Measurements from ENCODE around the gene G3BP2. TPM values are rescaled to one million over a fixed set of nuclear protein-coding genes. Genes with fewer than 3 reads are reported as not detected.

The G3BP2 gene
- total and polyA plus RNA-seq, 10 of the 15 experiments (the other 5 are each of a cell fraction or from before 2014, with no cell fraction given), result 22.2 to 176 (median 102) TPM

DNA sequence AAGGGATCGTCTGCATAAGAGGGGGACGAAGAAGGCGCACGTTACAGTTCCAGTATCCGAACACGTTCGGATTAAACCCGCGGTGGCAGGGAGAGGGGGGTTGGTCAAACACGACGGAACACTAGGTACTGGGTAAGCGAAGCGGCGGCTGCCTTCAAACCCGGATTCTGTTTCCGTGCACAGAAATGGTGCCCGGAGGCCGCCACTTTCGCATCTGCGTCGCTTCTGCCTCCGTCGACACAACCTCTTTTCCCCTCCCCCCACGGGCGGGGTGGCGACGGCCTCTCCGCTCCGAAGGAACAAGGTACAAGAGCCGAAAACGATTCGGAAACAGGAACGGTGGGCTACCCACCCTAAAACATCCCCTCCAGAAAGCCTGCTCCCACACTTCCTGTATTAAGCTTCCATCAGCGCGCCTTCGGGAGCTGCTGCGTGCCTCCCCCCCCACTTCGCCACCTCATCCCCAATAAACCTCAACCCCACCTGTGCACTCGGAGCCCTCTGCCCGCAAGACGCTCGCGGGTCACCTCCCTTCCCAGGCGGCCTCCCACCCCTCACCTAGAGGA is 667 bp downstream of the G3BP2 start (continued):
- TF ChIP-seq, protein P1, sequence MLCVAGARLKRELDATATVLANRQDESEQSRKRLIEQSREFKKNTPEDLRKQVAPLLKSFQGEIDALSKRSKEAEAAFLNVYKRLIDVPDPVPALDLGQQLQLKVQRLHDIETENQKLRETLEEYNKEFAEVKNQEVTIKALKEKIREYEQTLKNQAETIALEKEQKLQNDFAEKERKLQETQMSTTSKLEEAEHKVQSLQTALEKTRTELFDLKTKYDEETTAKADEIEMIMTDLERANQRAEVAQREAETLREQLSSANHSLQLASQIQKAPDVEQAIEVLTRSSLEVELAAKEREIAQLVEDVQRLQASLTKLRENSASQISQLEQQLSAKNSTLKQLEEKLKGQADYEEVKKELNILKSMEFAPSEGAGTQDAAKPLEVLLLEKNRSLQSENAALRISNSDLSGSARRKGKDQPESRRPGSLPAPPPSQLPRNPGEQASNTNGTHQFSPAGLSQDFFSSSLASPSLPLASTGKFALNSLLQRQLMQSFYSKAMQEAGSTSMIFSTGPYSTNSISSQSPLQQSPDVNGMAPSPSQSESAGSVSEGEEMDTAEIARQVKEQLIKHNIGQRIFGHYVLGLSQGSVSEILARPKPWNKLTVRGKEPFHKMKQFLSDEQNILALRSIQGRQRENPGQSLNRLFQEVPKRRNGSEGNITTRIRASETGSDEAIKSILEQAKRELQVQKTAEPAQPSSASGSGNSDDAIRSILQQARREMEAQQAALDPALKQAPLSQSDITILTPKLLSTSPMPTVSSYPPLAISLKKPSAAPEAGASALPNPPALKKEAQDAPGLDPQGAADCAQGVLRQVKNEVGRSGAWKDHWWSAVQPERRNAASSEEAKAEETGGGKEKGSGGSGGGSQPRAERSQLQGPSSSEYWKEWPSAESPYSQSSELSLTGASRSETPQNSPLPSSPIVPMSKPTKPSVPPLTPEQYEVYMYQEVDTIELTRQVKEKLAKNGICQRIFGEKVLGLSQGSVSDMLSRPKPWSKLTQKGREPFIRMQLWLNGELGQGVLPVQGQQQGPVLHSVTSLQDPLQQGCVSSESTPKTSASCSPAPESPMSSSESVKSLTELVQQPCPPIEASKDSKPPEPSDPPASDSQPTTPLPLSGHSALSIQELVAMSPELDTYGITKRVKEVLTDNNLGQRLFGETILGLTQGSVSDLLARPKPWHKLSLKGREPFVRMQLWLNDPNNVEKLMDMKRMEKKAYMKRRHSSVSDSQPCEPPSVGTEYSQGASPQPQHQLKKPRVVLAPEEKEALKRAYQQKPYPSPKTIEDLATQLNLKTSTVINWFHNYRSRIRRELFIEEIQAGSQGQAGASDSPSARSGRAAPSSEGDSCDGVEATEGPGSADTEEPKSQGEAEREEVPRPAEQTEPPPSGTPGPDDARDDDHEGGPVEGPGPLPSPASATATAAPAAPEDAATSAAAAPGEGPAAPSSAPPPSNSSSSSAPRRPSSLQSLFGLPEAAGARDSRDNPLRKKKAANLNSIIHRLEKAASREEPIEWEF (IDR thresholded peaks at IDR 0.05; ENCODE audit: insufficient replicate concordance, low read depth, low read length), result no peak
- TF ChIP-seq TCF3 (IDR thresholded peaks at IDR 0.05; ENCODE audit: borderline replicate concordance, insufficient read depth, low read depth, low read length) (no peak), TARDBP (IDR thresholded peaks at IDR 0.05; ENCODE audit: borderline replicate concordance) (no peak), BHLHE40 (IDR thresholded peaks at IDR 0.05; ENCODE audit: borderline replicate concordance in 1 of 2, low read depth in 2 of 2, low read length in 1 of 2) (peak in 1 of 2 experiments; percentile 55; a peak in 2 of 4 replicates), SIN3A (IDR thresholded peaks at IDR 0.05; ENCODE audit: low read depth, low read length) (peak; percentile 15), RELA (IDR thresholded peaks at IDR 0.05; ENCODE audit: borderline replicate concordance, partially characterized antibody) (no peak), TBL1XR1 (IDR thresholded peaks at IDR 0.05; ENCODE audit: low read depth, low read length) (no peak), EED (IDR thresholded peaks at IDR 0.05; ENCODE audit: low read depth) (peak; percentile 38; the same call in 1 of the 2 replicates), STAT3 (IDR thresholded peaks at IDR 0.05; ENCODE audit: low read depth, low read length) (no peak), ZNF24 (IDR thresholded peaks at IDR 0.05) (no peak), ESRRA (IDR thresholded peaks at IDR 0.05; ENCODE audit: low read length) (no peak), KAT2A (conservative IDR thresholded peaks at IDR 0.05; ENCODE audit: control insufficient read depth, low read depth, low read length) (no peak), NBN (IDR thresholded peaks at IDR 0.05) (no peak), SP1 (IDR thresholded peaks at IDR 0.05; ENCODE audit: low read depth, low read length) (no peak), SMARCA5 (IDR thresholded peaks at IDR 0.05) (peak; percentile 42; the same call in 1 of the 2 replicates), SUPT20H (IDR thresholded peaks at IDR 0.05; ENCODE audit: borderline replicate concordance, control insufficient read depth, low read depth, low read length) (no peak)
- TF ChIP-seq, protein P2, sequence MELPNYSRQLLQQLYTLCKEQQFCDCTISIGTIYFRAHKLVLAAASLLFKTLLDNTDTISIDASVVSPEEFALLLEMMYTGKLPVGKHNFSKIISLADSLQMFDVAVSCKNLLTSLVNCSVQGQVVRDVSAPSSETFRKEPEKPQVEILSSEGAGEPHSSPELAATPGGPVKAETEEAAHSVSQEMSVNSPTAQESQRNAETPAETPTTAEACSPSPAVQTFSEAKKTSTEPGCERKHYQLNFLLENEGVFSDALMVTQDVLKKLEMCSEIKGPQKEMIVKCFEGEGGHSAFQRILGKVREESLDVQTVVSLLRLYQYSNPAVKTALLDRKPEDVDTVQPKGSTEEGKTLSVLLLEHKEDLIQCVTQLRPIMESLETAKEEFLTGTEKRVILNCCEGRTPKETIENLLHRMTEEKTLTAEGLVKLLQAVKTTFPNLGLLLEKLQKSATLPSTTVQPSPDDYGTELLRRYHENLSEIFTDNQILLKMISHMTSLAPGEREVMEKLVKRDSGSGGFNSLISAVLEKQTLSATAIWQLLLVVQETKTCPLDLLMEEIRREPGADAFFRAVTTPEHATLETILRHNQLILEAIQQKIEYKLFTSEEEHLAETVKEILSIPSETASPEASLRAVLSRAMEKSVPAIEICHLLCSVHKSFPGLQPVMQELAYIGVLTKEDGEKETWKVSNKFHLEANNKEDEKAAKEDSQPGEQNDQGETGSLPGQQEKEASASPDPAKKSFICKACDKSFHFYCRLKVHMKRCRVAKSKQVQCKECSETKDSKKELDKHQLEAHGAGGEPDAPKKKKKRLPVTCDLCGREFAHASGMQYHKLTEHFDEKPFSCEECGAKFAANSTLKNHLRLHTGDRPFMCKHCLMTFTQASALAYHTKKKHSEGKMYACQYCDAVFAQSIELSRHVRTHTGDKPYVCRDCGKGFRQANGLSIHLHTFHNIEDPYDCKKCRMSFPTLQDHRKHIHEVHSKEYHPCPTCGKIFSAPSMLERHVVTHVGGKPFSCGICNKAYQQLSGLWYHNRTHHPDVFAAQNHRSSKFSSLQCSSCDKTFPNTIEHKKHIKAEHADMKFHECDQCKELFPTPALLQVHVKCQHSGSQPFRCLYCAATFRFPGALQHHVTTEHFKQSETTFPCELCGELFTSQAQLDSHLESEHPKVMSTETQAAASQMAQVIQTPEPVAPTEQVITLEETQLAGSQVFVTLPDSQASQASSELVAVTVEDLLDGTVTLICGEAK (IDR thresholded peaks at IDR 0.05; ENCODE audit: borderline replicate concordance), result peak; percentile 50; the same call in 1 of the 2 replicates
- TF ChIP-seq, protein P3, sequence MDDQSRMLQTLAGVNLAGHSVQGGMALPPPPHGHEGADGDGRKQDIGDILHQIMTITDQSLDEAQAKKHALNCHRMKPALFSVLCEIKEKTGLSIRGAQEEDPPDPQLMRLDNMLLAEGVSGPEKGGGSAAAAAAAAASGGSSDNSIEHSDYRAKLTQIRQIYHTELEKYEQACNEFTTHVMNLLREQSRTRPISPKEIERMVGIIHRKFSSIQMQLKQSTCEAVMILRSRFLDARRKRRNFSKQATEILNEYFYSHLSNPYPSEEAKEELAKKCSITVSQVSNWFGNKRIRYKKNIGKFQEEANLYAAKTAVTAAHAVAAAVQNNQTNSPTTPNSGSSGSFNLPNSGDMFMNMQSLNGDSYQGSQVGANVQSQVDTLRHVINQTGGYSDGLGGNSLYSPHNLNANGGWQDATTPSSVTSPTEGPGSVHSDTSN (IDR thresholded peaks at IDR 0.05; ENCODE audit: insufficient replicate concordance, low read depth, low read length), result no peak
- TF ChIP-seq, protein P4, sequence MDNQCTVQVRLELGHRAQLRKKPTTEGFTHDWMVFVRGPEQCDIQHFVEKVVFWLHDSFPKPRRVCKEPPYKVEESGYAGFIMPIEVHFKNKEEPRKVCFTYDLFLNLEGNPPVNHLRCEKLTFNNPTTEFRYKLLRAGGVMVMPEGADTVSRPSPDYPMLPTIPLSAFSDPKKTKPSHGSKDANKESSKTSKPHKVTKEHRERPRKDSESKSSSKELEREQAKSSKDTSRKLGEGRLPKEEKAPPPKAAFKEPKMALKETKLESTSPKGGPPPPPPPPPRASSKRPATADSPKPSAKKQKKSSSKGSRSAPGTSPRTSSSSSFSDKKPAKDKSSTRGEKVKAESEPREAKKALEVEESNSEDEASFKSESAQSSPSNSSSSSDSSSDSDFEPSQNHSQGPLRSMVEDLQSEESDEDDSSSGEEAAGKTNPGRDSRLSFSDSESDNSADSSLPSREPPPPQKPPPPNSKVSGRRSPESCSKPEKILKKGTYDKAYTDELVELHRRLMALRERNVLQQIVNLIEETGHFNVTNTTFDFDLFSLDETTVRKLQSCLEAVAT (IDR thresholded peaks at IDR 0.05), result peak; percentile 80; the same call in 1 of the 2 replicates
